ENCODE data around the gene ZNF337.

DNA sequence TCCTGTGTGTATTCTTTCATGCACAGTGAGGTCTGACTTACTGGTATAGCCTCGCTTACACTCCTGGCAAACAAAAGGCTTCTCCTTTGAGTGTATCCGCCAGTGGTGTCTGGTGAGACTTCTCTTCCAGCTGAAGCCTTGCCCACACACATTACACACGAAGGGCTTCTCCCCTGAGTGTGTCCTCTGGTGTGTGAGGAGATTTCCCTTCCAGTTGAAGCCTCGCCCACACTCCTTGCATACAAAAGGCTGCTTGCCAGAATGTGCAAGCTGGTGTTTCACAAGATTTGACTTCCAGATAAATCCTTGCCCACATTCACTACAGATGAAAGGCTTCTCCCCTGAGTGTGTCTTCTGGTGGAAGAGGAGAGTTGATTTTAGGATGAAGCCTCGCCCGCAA lies 21.5 kb downstream of the ZNF337 start:
- TF ChIP-seq POLR2AphosphoS5 (IDR thresholded peaks at IDR 0.05) (no peak), EP300 (conservative IDR thresholded peaks at IDR 0.05; ENCODE audit: poor library complexity, severe bottlenecking) (no peak)
- TF ChIP-seq, protein P1, sequence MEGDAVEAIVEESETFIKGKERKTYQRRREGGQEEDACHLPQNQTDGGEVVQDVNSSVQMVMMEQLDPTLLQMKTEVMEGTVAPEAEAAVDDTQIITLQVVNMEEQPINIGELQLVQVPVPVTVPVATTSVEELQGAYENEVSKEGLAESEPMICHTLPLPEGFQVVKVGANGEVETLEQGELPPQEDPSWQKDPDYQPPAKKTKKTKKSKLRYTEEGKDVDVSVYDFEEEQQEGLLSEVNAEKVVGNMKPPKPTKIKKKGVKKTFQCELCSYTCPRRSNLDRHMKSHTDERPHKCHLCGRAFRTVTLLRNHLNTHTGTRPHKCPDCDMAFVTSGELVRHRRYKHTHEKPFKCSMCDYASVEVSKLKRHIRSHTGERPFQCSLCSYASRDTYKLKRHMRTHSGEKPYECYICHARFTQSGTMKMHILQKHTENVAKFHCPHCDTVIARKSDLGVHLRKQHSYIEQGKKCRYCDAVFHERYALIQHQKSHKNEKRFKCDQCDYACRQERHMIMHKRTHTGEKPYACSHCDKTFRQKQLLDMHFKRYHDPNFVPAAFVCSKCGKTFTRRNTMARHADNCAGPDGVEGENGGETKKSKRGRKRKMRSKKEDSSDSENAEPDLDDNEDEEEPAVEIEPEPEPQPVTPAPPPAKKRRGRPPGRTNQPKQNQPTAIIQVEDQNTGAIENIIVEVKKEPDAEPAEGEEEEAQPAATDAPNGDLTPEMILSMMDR (IDR thresholded peaks at IDR 0.05; ENCODE audit: poor library complexity, severe bottlenecking) = no peak
